Measurements from ENCODE around the gene ERI2. TPM values are rescaled to one million over a fixed set of nuclear protein-coding genes. Genes with fewer than 3 reads are reported as not detected.

The ERI2 gene
- total RNA-seq, 1 donor: 26.3 TPM

- DNase-seq (ENCODE audit: low read depth): no peak
- H3K4me3 ChIP-seq (ENCODE audit: low read depth, low read length): no peak overlapping the region
- no peak for TF ChIP-seq CTCF (IDR thresholded peaks at IDR 0.05; ENCODE audit: insufficient read depth, low read depth, low read length)
Observed at GRCh38 chr16:20803561-20804214, 2.6 kb downstream of the ERI2 start.

GRCh38 chr16:20803192-20803560 lies 3.1 kb downstream of the ERI2 start:
- no peak for TF ChIP-seq CTCF (IDR thresholded peaks at IDR 0.05; ENCODE audit: insufficient read depth, low read depth, low read length)
- no peak for DNase-seq (ENCODE audit: low read depth)
- H3K4me3 ChIP-seq (ENCODE audit: low read depth, low read length): no peak overlapping the region

- H3K4me3 ChIP-seq (ENCODE audit: low read depth, low read length): no peak overlapping the region
- no peak for TF ChIP-seq CTCF (IDR thresholded peaks at IDR 0.05; ENCODE audit: insufficient read depth, low read depth, low read length)
- DNase-seq (ENCODE audit: low read depth): no peak
Observed at GRCh38 chr16:20801278-20801677, 5.0 kb downstream of the ERI2 start.

- peak; percentile 7 for DNase-seq (ENCODE audit: low read depth)
- no peak overlapping the region for H3K4me3 ChIP-seq (ENCODE audit: low read depth, low read length)
- peak; percentile 35 for TF ChIP-seq CTCF (IDR thresholded peaks at IDR 0.05; ENCODE audit: insufficient read depth, low read depth, low read length)
Observed at GRCh38 chr16:20799599-20799998, 6.7 kb downstream of the ERI2 start.

GRCh38 chr16:20798364-20798763 lies 7.9 kb downstream of the ERI2 start:
- no peak for DNase-seq (ENCODE audit: low read depth)
- H3K4me3 ChIP-seq (ENCODE audit: low read depth, low read length): no peak overlapping the region
- no peak for TF ChIP-seq CTCF (IDR thresholded peaks at IDR 0.05; ENCODE audit: insufficient read depth, low read depth, low read length)

GRCh38 chr16:20791923-20792612 lies 14.2 kb downstream of the ERI2 start:
- DNase-seq (ENCODE audit: low read depth): no peak
- H3K4me3 ChIP-seq (ENCODE audit: low read depth, low read length): no peak overlapping the region
- TF ChIP-seq CTCF (IDR thresholded peaks at IDR 0.05; ENCODE audit: insufficient read depth, low read depth, low read length): no peak

Data from fibroblast of villous mesenchyme (primary cell).